Stimulated activated CD4-positive, alpha-beta T cell treated with anti-CD3 and anti-CD28 coated beads, Interleukin-2, amount 100 ng/mL, for 24 hours (primary cell): Measurements from ENCODE around the gene SRSF1.
"Not testable (repeated sequence)": the region's sequence is repeated elsewhere in the genome, so short reads cannot be mapped to it uniquely, and the experiment has no call there.

ENCODE experiments used
- DNase-seq, 2 donors: peaks; one replicate each; pipeline ENCODE4 v3.0.0-alpha.2; 2020

The SRSF1 gene

GRCh38 chr17:58006924-58007780 lies at the start of gene SRSF1:
TSS of gene SRSF1 (minus strand) at chr17:58007246. CDS start at chr17:58007137, 109 bp downstream.
- peak; percentile 97 for DNase-seq

- no peak for DNase-seq
Measured at GRCh38 chr17:58056476-58056875, 49.4 kb upstream of the SRSF1 start.

GRCh38 chr17:58054641-58055040 lies 47.6 kb upstream of the SRSF1 start:
- no peak for DNase-seq

- peak; percentile 22 to 23 for DNase-seq
Measured at GRCh38 chr17:58052945-58053715, 46.1 kb upstream of the SRSF1 start.

- DNase-seq, result no peak
Measured at GRCh38 chr17:58052407-58052806, 45.4 kb upstream of the SRSF1 start.

GRCh38 chr17:58051468-58051867 lies 44.4 kb upstream of the SRSF1 start:
- DNase-seq, result no peak

- no peak for DNase-seq
Measured at GRCh38 chr17:58050966-58051365, 43.9 kb upstream of the SRSF1 start.

GRCh38 chr17:58049533-58049932 lies 42.5 kb upstream of the SRSF1 start:
- no peak for DNase-seq

GRCh38 chr17:58047376-58048150 lies 40.5 kb upstream of the SRSF1 start:
- DNase-seq, result no peak

- DNase-seq, result no peak
Measured at GRCh38 chr17:58046239-58047094, 39.4 kb upstream of the SRSF1 start.

GRCh38 chr17:58044256-58044655 lies 37.2 kb upstream of the SRSF1 start:
- DNase-seq, result not testable (repeated sequence)

- no peak for DNase-seq
Measured at GRCh38 chr17:58043221-58044181, 36.5 kb upstream of the SRSF1 start.

- DNase-seq, result no peak
Measured at GRCh38 chr17:58041161-58041560, 34.1 kb upstream of the SRSF1 start.

- DNase-seq, result no peak
Measured at GRCh38 chr17:58040386-58040785, 33.3 kb upstream of the SRSF1 start.

- no peak for DNase-seq
Measured at GRCh38 chr17:58039975-58040374, 32.9 kb upstream of the SRSF1 start.

- DNase-seq, result no peak
Measured at GRCh38 chr17:58032691-58033415, 25.8 kb upstream of the SRSF1 start.

- no peak for DNase-seq
Measured at GRCh38 chr17:58028578-58028977, 21.5 kb upstream of the SRSF1 start.

- no peak for DNase-seq
Measured at GRCh38 chr17:58020401-58020800, 13.4 kb upstream of the SRSF1 start.

- no peak for DNase-seq
Measured at GRCh38 chr17:58019521-58019920, 12.5 kb upstream of the SRSF1 start.

- DNase-seq, result no peak
Measured at GRCh38 chr17:58019039-58019438, 12.0 kb upstream of the SRSF1 start.
